Liver (tissue), 9 donors: Measurements from ENCODE around the gene FYTTD1. TPM values are rescaled to one million over a fixed set of nuclear protein-coding genes. Genes with fewer than 3 reads are reported as not detected.
A peak's percentile ranks its signal among the peaks of the same experiment; 100 is the strongest.

ENCODE experiments used
- DNase-seq: peaks from one replicate; pipeline ENCODE4 v3.0.0-alpha.2; 2017; ENCODE audit warnings: low spot score
- H3K27ac ChIP-seq, 2 donors: one replicate each; pipeline ENCODE4 v1.7.0; 2013; ENCODE audit warnings: inconsistent platforms in 2 of 2, low read length in 2 of 2, control low read depth in 1 of 2, low read depth in 1 of 2, mild to moderate bottlenecking in 1 of 2
- H3K27me3 ChIP-seq, 4 donors: one replicate each; pipeline versions ENCODE4 v1.6.1 to v1.7.0; 2013; ENCODE audit warnings: low read length in 3 of 4, inconsistent platforms in 1 of 4, mild to moderate bottlenecking in 1 of 4, moderate library complexity in 1 of 4; ENCODE audit not compliant: control insufficient read depth in 4 of 4, insufficient read depth in 4 of 4
- H3K36me3 ChIP-seq, 4 donors: one replicate each; pipeline versions ENCODE4 v1.6.1 to v1.7.0; 2013; ENCODE audit warnings: low read length in 3 of 4, mild to moderate bottlenecking in 3 of 4, low read depth in 1 of 4, moderate library complexity in 1 of 4; ENCODE audit not compliant: control insufficient read depth in 4 of 4, insufficient read depth in 3 of 4
- H3K4me1 ChIP-seq, 4 donors: one replicate each; pipeline versions ENCODE4 v1.6.1 to v1.7.0; 2013; ENCODE audit warnings: low read length in 3 of 4, mild to moderate bottlenecking in 3 of 4, moderate library complexity in 1 of 4; ENCODE audit not compliant: control insufficient read depth in 4 of 4, insufficient read depth in 4 of 4
- H3K4me3 ChIP-seq, 3 donors: one replicate each; pipeline versions ENCODE4 v1.6.1 to v1.7.0; 2013; ENCODE audit warnings: low read length in 3 of 3, control low read depth in 1 of 3, low read depth in 1 of 3, mild to moderate bottlenecking in 1 of 3
- H3K9ac ChIP-seq, 2 donors: one replicate each; pipeline ENCODE4 v1.7.0; 2013; ENCODE audit warnings: low read length in 2 of 2, mild to moderate bottlenecking in 2 of 2, moderate library complexity in 2 of 2, control low read depth in 1 of 2, low read depth in 1 of 2
- H3K9me3 ChIP-seq, 4 donors: one replicate each; pipeline versions ENCODE4 v1.6.1 to v1.7.0; 2013; ENCODE audit warnings: low read length in 3 of 4; ENCODE audit not compliant: control insufficient read depth in 4 of 4
- CTCF ChIP-seq: fragments of 150-350 bp; IDR thresholded peaks from 2 replicates; pipeline ENCODE4 v1.5.1; 2017; ENCODE audit warnings: improper control_type of control experiment, low read depth, low read length; ENCODE audit not compliant: missing input control
- EGR1 ChIP-seq, 2 donors: IDR thresholded peaks; 2 replicates each; pipeline ENCODE4 v1.6.1; 2016 to 2018; ENCODE audit warnings: antibody characterized with exemption in 2 of 2, low read depth in 2 of 2
- FOXA1 ChIP-seq: IDR thresholded peaks from 2 replicates; pipeline ENCODE4 v1.6.1; 2016; ENCODE audit warnings: antibody characterized with exemption
- FOXA2 ChIP-seq: IDR thresholded peaks from 2 replicates; pipeline ENCODE4 v1.6.1; 2016; ENCODE audit warnings: antibody characterized with exemption
- GABPA ChIP-seq, 2 donors: IDR thresholded peaks in 1 of 2; conservative IDR thresholded peaks in 1 of 2; 2 replicates each; pipeline ENCODE4 v1.6.1; 2016; ENCODE audit warnings: antibody characterized with exemption in 2 of 2, mild to moderate bottlenecking in 1 of 2, moderate library complexity in 1 of 2
- HNF4A ChIP-seq, 2 donors: conservative IDR thresholded peaks; 2 replicates each; pipeline ENCODE4 v1.6.1; 2016; ENCODE audit warnings: antibody characterized with exemption in 2 of 2, mild to moderate bottlenecking in 2 of 2
- HNF4G ChIP-seq: IDR thresholded peaks from 2 replicates; pipeline ENCODE4 v1.6.1; 2016; ENCODE audit warnings: antibody characterized with exemption
- JUND ChIP-seq, 2 donors: IDR thresholded peaks; 2 replicates each; pipeline ENCODE4 v1.6.1; 2016; ENCODE audit warnings: antibody characterized with exemption in 2 of 2
- MAX ChIP-seq: IDR thresholded peaks from 2 replicates; pipeline ENCODE4 v1.6.1; 2016; ENCODE audit warnings: antibody characterized with exemption
- NR2F2 ChIP-seq: IDR thresholded peaks from 2 replicates; pipeline ENCODE4 v1.6.1; 2016; ENCODE audit warnings: antibody characterized with exemption
- RAD21 ChIP-seq, 2 donors: IDR thresholded peaks; 2 replicates each; pipeline ENCODE4 v1.6.1; 2016; ENCODE audit warnings: antibody characterized with exemption in 2 of 2, mild to moderate bottlenecking in 2 of 2
- RXRA ChIP-seq, 2 donors: IDR thresholded peaks; 2 replicates each; pipeline ENCODE4 v1.6.1; 2017 to 2018; ENCODE audit warnings: antibody characterized with exemption in 2 of 2, mild to moderate bottlenecking in 1 of 2
- SP1 ChIP-seq: IDR thresholded peaks from 2 replicates; pipeline ENCODE4 v1.6.1; 2018; ENCODE audit warnings: antibody characterized with exemption, mild to moderate bottlenecking
- TAF1 ChIP-seq: conservative IDR thresholded peaks from 2 replicates; pipeline ENCODE4 v1.6.1; 2016; ENCODE audit warnings: antibody characterized with exemption, mild to moderate bottlenecking
- YY1 ChIP-seq: IDR thresholded peaks from 2 replicates; pipeline ENCODE4 v1.6.1; 2016; ENCODE audit warnings: antibody characterized with exemption, mild to moderate bottlenecking
- ZBTB33 ChIP-seq: IDR thresholded peaks from 2 replicates; pipeline ENCODE4 v1.6.1; 2016; ENCODE audit warnings: antibody characterized with exemption
- WGBS: extraction: QIAGEN DNeasy Blood & Tissue Kit; methylation state at CpG from one replicate; pipeline ENCODE4 v1.1.7; 2013; 5-methylcytosine and 5-hydroxymethylcytosine counted together
- polyA plus RNA-seq, 2 donors: library from polyadenylated mRNA; stranded (reverse) in 1 of 2; unstranded in 1 of 2; fragments of 200-250 nt in 1 of 2; fragments of >200 nt in 1 of 2; fragmentation: Nextera tagmentation in 1 of 2; extraction: Ambion mirVana in 1 of 2; gene quantifications; one replicate each; pipeline versions ENCODE4 v1.2.1 to v1.2.3, GENCODE V29; 2013 to 2015
- total RNA-seq, 2 donors: library from RNA; depleted of rRNA; stranded (reverse); fragments of >200 nt; gene quantifications; one replicate each; pipeline ENCODE4 v1.2.3, GENCODE V29; 2014
- TF ChIP-seq, protein P1 (sequence below): IDR thresholded peaks from 2 replicates; pipeline ENCODE4 v1.6.1; 2016; ENCODE audit warnings: antibody characterized with exemption
- donor health status: healthy.
- donor health status: healthy.
- donor health status: healthy.
- donor health status: healthy.
- donor health status: healthy.

FYTTD1 gene
- total and polyA plus RNA-seq, 4 donors = 11.5 to 22.7 (median 16.0) TPM

DNA sequence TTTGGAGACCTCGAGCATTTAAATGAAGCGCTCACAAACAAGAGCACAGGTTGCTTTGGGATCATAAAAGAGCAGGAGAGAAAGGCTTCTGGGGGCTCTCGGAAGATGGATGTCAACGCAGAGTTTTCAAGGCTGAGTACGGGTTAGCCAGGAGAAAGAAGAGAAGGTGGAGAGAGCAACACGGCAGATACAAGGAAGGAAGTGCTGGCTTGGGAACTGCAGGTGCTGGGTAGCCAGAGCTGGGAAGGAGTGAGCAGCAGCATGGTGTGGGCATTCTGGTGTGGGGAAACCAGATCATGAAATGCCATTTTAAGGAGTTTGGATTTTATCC lies 12.4 kb upstream of the FYTTD1 start:
- WGBS = 0% methylated on average over 6 of the region's 6 CpGs
- peak overlapping the region; percentile 23 to 82 for H3K9ac ChIP-seq
- peaks cover 0 to 19% (median 11%) of the 10 kb centered on the region in 4 donors for H3K4me1 ChIP-seq
- H3K9me3 ChIP-seq = no peaks in the 10 kb centered on the region
- DNase-seq = no peak
- peak overlapping the region; percentile 57 to 74 for H3K27ac ChIP-seq
- no peaks in the 10 kb centered on the region for H3K36me3 ChIP-seq
- H3K4me3 ChIP-seq = peak overlapping the region; percentile 56 to 95 (median 85)
- TF ChIP-seq MAX (no peak), ZBTB33 (no peak), HNF4G (no peak), RAD21 (IDR thresholded peaks at IDR 0.05) (no peak), FOXA1 (no peak), NR2F2 (no peak), RXRA (IDR thresholded peaks at IDR 0.05) (no peak), TAF1 (no peak), JUND (IDR thresholded peaks at IDR 0.05) (no peak)
- TF ChIP-seq, protein P1, sequence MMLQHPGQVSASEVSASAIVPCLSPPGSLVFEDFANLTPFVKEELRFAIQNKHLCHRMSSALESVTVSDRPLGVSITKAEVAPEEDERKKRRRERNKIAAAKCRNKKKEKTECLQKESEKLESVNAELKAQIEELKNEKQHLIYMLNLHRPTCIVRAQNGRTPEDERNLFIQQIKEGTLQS = no peak
- no peaks in the 10 kb centered on the region for H3K27me3 ChIP-seq

DNA sequence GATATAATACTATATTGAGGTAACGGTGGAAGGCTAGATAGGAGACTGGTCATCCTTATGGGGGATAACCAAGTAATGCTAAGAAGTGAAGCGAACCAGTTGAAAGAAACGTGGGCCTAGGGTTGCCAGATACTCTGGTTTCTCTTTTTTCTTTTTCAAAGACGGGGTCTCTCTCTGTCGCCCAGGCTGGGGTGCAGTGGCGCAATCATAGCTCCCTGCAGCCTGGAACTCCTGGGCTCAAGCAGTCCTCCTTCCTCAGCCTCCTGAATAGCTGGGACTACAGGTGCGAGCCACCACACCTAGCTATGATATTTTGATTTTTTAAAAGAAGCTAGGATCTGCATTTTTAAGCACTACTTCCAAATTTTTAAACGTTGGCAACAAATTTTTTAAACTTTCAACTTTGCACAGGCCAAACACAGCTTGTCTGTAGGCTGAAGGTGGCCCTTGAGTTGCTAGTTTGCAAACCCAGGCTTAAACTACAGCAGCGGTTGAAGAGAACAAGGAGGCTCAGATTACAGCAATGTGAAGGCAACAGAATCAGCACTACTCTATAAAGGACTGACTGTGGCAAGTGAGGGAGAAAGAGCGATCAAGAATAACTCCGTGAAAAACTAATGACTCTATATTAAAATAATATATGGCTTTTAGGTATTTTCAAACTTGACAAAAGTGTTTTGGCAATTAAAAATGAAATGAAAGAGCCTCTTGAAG lies 11.8 kb upstream of the FYTTD1 start:
- WGBS = 75% methylated on average over 11 of the region's 11 CpGs

GRCh38 chr3:197742787-197743186 lies 6.9 kb upstream of the FYTTD1 start:
- Histone ChIP-seq H3K36me3 (no peaks in the 10 kb centered on the region), H3K4me3 (no peak overlapping the region), H3K9ac (no peak overlapping the region), H3K9me3 (no peaks in the 10 kb centered on the region), H3K4me1 (peaks cover 0 to 1% (median under 1%) of the 10 kb centered on the region in 4 donors), H3K27ac (no peak overlapping the region), H3K27me3 (no peaks in the 10 kb centered on the region)
- WGBS = 91% methylated on average over 3 of the region's 3 CpGs
- no peak for DNase-seq
- TF ChIP-seq HNF4G (no peak), GABPA (IDR thresholded peaks at IDR 0.05 in 1 of 2, conservative IDR thresholded peaks at IDR 0.05 in 1 of 2) (no peak), JUND (IDR thresholded peaks at IDR 0.05) (no peak), EGR1 (IDR thresholded peaks at IDR 0.05; ENCODE audit: low read depth in 2 of 2) (no peak), FOXA1 (no peak), YY1 (no peak), ZBTB33 (no peak), CTCF (no peak), RAD21 (IDR thresholded peaks at IDR 0.05) (no peak), RXRA (IDR thresholded peaks at IDR 0.05) (no peak), MAX (no peak), NR2F2 (no peak), SP1 (no peak), FOXA2 (no peak), TAF1 (no peak), HNF4A (conservative IDR thresholded peaks at IDR 0.05) (no peak)
- TF ChIP-seq, protein P1 = no peak

More for the DNA sequence above, 11.8 kb upstream of the FYTTD1 start:
- Histone ChIP-seq H3K4me1 (peaks cover 0 to 19% (median 11%) of the 10 kb centered on the region in 4 donors), H3K4me3 (peak overlapping the region in 2 of 3 donors; percentile 56 to 85), H3K27me3 (no peaks in the 10 kb centered on the region), H3K36me3 (no peaks in the 10 kb centered on the region), H3K9ac (no peak overlapping the region), H3K27ac (no peak overlapping the region), H3K9me3 (no peaks in the 10 kb centered on the region)
- no peak for DNase-seq
- TF ChIP-seq MAX (no peak), FOXA2 (no peak)
